Osteocyte (in vitro differentiated cells): ENCODE data around the gene CCL3. TPM values are rescaled to one million over a fixed set of nuclear protein-coding genes. Genes with fewer than 3 reads are reported as not detected.
"Not testable (repeated sequence)": the region's sequence is repeated elsewhere in the genome, so short reads cannot be mapped to it uniquely, and the experiment has no call there.

Source experiments
- DNase-seq: peaks from one replicate; pipeline ENCODE4 v3.0.0; 2021; ENCODE audit warnings: mixed read lengths; ENCODE audit not compliant: unreplicated experiment; ENCODE audit errors: extremely low spot score
- H3K27ac Mint-ChIP-seq: one replicate; pipeline ENCODE4 v1.8.0; 2021; ENCODE audit warnings: mild to moderate bottlenecking, mixed read lengths; ENCODE audit not compliant: unreplicated experiment
- H3K27me3 Mint-ChIP-seq: one replicate; pipeline ENCODE4 v1.8.0; 2021; ENCODE audit warnings: mixed read lengths; ENCODE audit not compliant: unreplicated experiment
- H3K36me3 Mint-ChIP-seq: one replicate; pipeline ENCODE4 v1.8.0; 2021; ENCODE audit warnings: mixed read lengths; ENCODE audit not compliant: unreplicated experiment
- H3K4me1 Mint-ChIP-seq: one replicate; pipeline ENCODE4 v1.8.0; 2021; ENCODE audit warnings: mixed read lengths; ENCODE audit not compliant: unreplicated experiment
- H3K4me3 Mint-ChIP-seq: one replicate; pipeline ENCODE4 v1.8.0; 2021; ENCODE audit warnings: mild to moderate bottlenecking, moderate library complexity, mixed read lengths; ENCODE audit not compliant: unreplicated experiment
- H3K9me3 Mint-ChIP-seq: one replicate; pipeline ENCODE4 v1.8.0; 2021; ENCODE audit warnings: mixed read lengths; ENCODE audit not compliant: unreplicated experiment
- total RNA-seq: library from RNA; stranded (reverse); gene quantifications from 2 replicates; pipeline ENCODE4 v1.2.1, GENCODE V29; 2021
- TF ChIP-seq, protein P1 (sequence below): fragments of 200-600 bp; sonication (generic); IDR thresholded peaks from 2 replicates; pipeline ENCODE4 v1.5.0; 2021; ENCODE audit warnings: antibody characterized with exemption, mild to moderate bottlenecking, moderate library complexity

Gene CCL3
- total RNA-seq, 1 donor from 2014 or later, result not detected

DNA sequence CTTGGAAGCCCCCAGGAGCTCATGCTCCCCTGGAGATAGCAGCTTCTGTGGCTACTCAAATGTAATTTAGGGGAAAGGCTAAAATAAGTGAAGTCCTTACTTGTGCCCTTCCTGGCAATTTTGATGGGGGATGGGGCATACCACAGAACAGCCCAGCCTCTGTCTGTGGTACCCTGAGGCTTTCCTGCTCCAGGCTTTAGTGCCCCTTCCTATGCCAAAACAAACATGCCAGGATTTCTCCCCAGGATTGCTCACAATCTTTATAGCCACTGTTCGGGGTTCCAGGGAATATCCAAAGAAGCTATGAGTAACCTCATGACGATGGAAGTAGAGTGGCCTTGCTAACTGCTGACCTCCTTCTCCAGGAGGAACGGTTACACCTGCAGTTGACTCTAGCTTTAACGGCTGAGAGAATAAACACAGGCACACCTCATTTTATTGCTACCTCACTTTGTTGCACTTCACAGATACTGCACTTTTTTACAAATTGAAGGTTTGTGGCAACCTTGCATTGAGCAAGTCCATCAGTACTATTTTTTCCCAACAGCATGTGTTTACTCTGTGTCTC is 38.6 kb upstream of the CCL3 start:
- no peak for DNase-seq
- peaks cover 16% of the 10 kb centered on the region for H3K27me3 Mint-ChIP-seq
- H3K27ac Mint-ChIP-seq, result no peak overlapping the region
- no peaks in the 10 kb centered on the region for H3K4me1 Mint-ChIP-seq
- H3K4me3 Mint-ChIP-seq, result no peak overlapping the region
- H3K9me3 Mint-ChIP-seq, result no peaks in the 10 kb centered on the region
- no peaks in the 10 kb centered on the region for H3K36me3 Mint-ChIP-seq
- TF ChIP-seq, protein P1, sequence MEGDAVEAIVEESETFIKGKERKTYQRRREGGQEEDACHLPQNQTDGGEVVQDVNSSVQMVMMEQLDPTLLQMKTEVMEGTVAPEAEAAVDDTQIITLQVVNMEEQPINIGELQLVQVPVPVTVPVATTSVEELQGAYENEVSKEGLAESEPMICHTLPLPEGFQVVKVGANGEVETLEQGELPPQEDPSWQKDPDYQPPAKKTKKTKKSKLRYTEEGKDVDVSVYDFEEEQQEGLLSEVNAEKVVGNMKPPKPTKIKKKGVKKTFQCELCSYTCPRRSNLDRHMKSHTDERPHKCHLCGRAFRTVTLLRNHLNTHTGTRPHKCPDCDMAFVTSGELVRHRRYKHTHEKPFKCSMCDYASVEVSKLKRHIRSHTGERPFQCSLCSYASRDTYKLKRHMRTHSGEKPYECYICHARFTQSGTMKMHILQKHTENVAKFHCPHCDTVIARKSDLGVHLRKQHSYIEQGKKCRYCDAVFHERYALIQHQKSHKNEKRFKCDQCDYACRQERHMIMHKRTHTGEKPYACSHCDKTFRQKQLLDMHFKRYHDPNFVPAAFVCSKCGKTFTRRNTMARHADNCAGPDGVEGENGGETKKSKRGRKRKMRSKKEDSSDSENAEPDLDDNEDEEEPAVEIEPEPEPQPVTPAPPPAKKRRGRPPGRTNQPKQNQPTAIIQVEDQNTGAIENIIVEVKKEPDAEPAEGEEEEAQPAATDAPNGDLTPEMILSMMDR, result no peak

DNA sequence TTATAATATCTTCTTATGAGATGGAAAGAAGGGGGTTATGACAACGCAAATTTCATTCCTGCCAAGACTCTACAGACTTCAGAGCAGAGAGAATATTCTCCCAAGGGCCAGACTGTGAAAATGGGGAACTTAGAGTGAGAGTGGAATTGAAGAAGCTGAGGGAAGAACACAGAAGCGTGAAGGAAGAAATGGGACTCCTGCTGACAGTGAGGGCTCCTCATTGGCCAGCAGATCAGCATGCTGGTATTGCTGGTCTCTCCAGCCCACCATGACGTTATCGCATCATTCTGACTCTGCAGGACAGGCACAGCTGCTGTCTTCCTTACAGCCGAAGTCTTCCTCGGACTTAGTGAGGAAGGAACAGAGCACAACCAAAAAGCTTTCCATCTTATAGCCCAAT is 38.0 kb upstream of the CCL3 start:
- no peaks in the 10 kb centered on the region for H3K36me3 Mint-ChIP-seq
- TF ChIP-seq, protein P1, result no peak
- no peaks in the 10 kb centered on the region for H3K4me1 Mint-ChIP-seq
- H3K9me3 Mint-ChIP-seq, result no peaks in the 10 kb centered on the region
- no peak for DNase-seq
- H3K4me3 Mint-ChIP-seq, result no peak overlapping the region
- H3K27ac Mint-ChIP-seq, result no peak overlapping the region
- peaks cover 16% of the 10 kb centered on the region for H3K27me3 Mint-ChIP-seq

DNA sequence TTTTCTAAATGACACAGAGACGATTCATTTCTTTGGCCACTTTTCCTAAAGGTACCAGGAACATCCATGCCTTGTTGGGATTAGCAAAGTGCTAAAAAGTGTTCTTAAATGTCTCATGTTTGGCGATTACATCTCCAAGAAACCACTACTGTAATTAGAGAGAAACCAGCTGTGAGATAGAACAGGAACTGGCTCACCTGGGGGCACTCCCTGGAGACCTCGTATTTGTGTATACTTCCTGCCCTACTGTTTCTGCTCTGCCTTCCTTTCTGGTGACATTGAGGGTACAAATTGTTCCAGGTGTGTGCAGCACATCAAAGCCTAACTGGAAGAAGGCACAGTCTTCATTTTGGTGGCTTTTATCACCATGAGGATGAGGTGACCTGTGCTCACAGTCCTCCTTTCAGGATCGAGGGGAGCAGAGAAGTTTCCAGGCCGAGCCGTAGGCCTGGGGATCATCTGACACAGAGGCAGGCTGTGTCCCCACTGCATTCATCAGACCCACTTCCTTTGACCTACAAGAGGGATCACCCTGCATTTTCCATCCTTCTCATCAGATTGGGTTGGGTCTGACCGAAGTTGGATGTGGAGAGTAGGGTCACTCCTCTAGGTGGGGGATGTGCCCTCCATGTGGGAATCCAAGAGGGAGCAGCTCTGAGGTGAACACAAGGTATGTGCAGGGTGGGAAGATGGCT is 37.4 kb upstream of the CCL3 start:
- Mint-ChIP-seq H3K4me3 (no peak overlapping the region), H3K4me1 (no peaks in the 10 kb centered on the region), H3K9me3 (no peaks in the 10 kb centered on the region), H3K36me3 (no peaks in the 10 kb centered on the region), H3K27ac (no peak overlapping the region), H3K27me3 (peaks cover 16% of the 10 kb centered on the region)
- TF ChIP-seq, protein P1, result no peak
- no peak for DNase-seq

DNA sequence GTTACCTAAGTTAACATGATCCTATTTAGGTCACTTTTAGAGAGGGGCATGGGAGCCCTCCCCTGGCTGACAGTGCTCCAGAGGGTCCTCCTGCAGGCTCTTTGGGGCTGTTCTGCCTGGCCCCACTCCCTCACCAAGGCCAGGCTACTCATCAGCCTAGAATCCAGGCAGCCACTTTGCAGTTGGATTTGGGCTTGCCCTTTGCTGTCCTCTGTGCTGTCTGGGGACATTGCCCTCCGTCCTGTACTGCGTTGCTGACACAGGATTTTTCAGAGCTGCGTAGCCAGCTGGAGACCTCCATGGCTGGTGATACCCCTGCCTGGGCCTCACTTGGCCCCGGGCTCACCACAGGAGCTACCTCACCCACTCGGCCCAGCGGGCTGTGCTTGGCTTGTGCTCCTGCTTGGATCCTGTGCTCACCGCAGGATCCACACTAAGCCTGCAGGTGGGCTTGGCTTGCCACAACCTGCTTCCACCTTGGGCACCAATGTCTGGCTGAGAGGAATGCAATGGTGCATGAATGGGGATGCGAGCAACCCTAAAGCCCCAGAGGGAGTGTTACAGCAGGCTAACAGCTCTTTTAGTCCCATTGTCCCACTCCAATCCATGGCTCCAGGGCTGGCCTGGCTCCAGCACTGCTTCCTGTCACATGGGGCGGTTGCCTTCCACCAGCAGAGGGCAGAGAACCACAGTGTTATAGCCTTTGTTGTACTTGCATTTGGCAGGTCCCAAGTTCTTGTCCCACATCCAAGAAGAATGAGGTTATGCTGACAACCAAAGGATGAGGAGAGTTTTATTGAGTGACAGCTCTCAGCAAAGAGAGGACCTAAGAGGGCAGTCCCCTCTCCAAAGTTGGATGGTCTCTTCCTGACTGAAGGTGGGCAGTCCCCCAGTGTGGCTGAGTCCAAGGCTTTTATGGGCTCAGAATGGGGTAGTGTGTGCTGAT is 35.2 kb upstream of the CCL3 start:
- DNase-seq, result no peak
- no peak overlapping the region for H3K4me3 Mint-ChIP-seq
- TF ChIP-seq, protein P1, result no peak
- no peak overlapping the region for H3K27ac Mint-ChIP-seq
- H3K36me3 Mint-ChIP-seq, result no peaks in the 10 kb centered on the region
- no peaks in the 10 kb centered on the region for H3K9me3 Mint-ChIP-seq
- H3K4me1 Mint-ChIP-seq, result no peaks in the 10 kb centered on the region
- peaks cover 7% of the 10 kb centered on the region for H3K27me3 Mint-ChIP-seq

DNA sequence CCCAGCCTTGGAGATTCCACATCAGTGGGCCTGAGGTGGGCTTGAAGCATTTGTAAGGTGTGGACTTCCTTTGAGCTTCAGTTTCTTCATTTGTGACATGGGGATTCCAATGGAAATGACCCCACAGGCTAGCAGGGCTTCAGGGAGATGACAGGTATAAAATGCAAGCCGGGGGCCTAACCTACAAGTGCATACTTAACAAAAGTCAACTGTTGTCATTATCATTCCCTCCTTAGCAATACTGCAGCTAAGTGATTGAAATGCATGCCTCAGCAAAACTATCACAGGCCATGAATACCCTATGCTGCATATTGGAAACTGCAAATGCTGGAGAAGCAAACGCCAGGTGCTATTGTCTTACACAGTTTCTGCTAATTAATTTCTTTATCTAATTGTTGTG is 33.5 kb upstream of the CCL3 start:
- H3K4me1 Mint-ChIP-seq, result no peaks in the 10 kb centered on the region
- TF ChIP-seq, protein P1, result no peak
- H3K27me3 Mint-ChIP-seq, result no peaks in the 10 kb centered on the region
- DNase-seq, result no peak
- no peak overlapping the region for H3K4me3 Mint-ChIP-seq
- H3K9me3 Mint-ChIP-seq, result no peaks in the 10 kb centered on the region
- no peaks in the 10 kb centered on the region for H3K36me3 Mint-ChIP-seq
- no peak overlapping the region for H3K27ac Mint-ChIP-seq

DNA sequence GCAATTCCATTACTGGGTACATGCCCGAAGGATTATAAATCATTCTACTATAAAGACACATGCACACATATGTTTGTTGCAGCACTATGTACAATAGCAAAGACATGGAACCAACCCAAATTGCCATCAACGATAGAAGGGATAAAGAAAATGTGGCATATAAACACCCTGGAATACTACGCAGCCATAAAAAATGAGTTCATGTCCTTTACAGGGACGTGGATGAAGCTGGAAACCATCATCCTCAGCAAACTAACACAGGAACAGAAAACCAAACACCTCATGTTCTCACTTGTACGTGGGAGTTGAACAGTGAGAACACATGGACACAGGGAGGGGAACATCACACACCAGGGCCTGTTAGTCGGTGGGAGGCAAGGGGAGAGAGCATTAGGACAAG is 31.2 kb upstream of the CCL3 start:
- H3K36me3 Mint-ChIP-seq, H3K4me1 Mint-ChIP-seq, DNase-seq, H3K27me3 Mint-ChIP-seq, H3K4me3 Mint-ChIP-seq, H3K9me3 Mint-ChIP-seq, H3K27ac Mint-ChIP-seq: not testable (repeated sequence)
